MCF 10A (cell line): ENCODE data around the gene ACOX1. TPM values are rescaled to one million over a fixed set of nuclear protein-coding genes. Genes with fewer than 3 reads are reported as not detected.

Experiments
- BruUV-seq: library from RNA; stranded (reverse); fragments of 400-500 nt; replicated peaks from 2 replicates; lab custom pipeline; 2021; lab: Mats Ljungman, UMichigan
- CTCF ChIA-PET: fragments of 300-600 bp; sonication (Branson Sonifier 250); formaldehyde crosslinking; extraction: SDS; loops from one replicate; lab custom pipeline; 2021; ENCODE audit warnings: antibody characterized with exemption, inconsistent platforms; lab: Yijun Ruan, JAX
- POLR2A ChIA-PET: fragments of 300-600, 350-650 bp; sonication (Branson Sonifier 250); formaldehyde crosslinking; extraction: SDS; loops from one replicate; lab custom pipeline; 2020; ENCODE audit warnings: antibody characterized with exemption, inconsistent platforms; lab: Yijun Ruan, JAX
- DNase-seq: peaks from one replicate; pipeline ENCODE4 v3.0.0-alpha.2; 2018; ENCODE audit not compliant: unreplicated experiment
- H3K27ac Mint-ChIP-seq: one replicate; pipeline ENCODE4 v1.8.0; 2022; ENCODE audit warnings: mild to moderate bottlenecking, low read depth, mixed read lengths; ENCODE audit not compliant: unreplicated experiment
- H3K27me3 Mint-ChIP-seq: one replicate; pipeline ENCODE4 v1.8.0; 2022; ENCODE audit warnings: mixed read lengths; ENCODE audit not compliant: insufficient read depth, unreplicated experiment
- H3K36me3 Mint-ChIP-seq: one replicate; pipeline ENCODE4 v1.8.0; 2022; ENCODE audit warnings: mild to moderate bottlenecking, moderate library complexity, mixed read lengths; ENCODE audit not compliant: insufficient read depth, unreplicated experiment
- H3K4me1 Mint-ChIP-seq: one replicate; pipeline ENCODE4 v1.8.0; 2022; ENCODE audit warnings: mixed read lengths; ENCODE audit not compliant: insufficient read depth, unreplicated experiment
- H3K4me3 Mint-ChIP-seq: one replicate; pipeline ENCODE4 v1.8.0; 2022; ENCODE audit warnings: mild to moderate bottlenecking, moderate library complexity, mixed read lengths; ENCODE audit not compliant: unreplicated experiment
- H3K9me3 Mint-ChIP-seq: one replicate; pipeline ENCODE4 v1.8.0; 2022; ENCODE audit warnings: mixed read lengths; ENCODE audit not compliant: unreplicated experiment
- CTCF ChIP-seq: fragments of 200-600 bp; IDR thresholded peaks from one replicate; pipeline ENCODE4 v1.8.0; 2022; ENCODE audit warnings: antibody characterized with exemption, mild to moderate bottlenecking; ENCODE audit not compliant: unreplicated experiment
- intact Hi-C: fragments of 100-400 bp; cut with micrococcal nuclease; formaldehyde crosslinking; loops from 2 replicates; pipeline ENCODE4 v1.14.1; 2022
- total RNA-seq: library from RNA; stranded (reverse); gene quantifications from 2 replicates; pipeline ENCODE4 v1.2.3, GENCODE V29; 2022

ACOX1 gene
- total RNA-seq, 1 experiment from 2014 or later: 23.4 TPM

GRCh38 chr17:75932852-75933251, 46.1 kb downstream of the ACOX1 start:
- no peak for DNase-seq
- H3K4me1 Mint-ChIP-seq: no peaks in the 10 kb centered on the region
- no peak overlapping the region for H3K27ac Mint-ChIP-seq
- no peaks in the 10 kb centered on the region for H3K36me3 Mint-ChIP-seq
- TF ChIP-seq CTCF: no peak
- no TSS peak for BruUV-seq
- H3K9me3 Mint-ChIP-seq: no peaks in the 10 kb centered on the region
- no peaks in the 10 kb centered on the region for H3K27me3 Mint-ChIP-seq
- no peak overlapping the region for H3K4me3 Mint-ChIP-seq
- CTCF ChIA-PET: interaction anchor here (1.3 kb wide), 1 partner anchor 411 kb away, joined by 3 read pairs; no protein-coding TSS in a partner anchor
- POLR2A ChIA-PET: interaction anchor here (0.9 to 1.1 kb wide), 2 partner anchors 13 to 16 kb away, joined by 3 read pairs; no protein-coding TSS in a partner anchor
- intact Hi-C loops: no loop called here

GRCh38 chr17:75931062-75931461, 47.9 kb downstream of the ACOX1 start:
- Mint-ChIP-seq H3K4me1 (no peaks in the 10 kb centered on the region), H3K4me3 (no peak overlapping the region), H3K27me3 (no peaks in the 10 kb centered on the region), H3K27ac (no peak overlapping the region), H3K9me3 (no peaks in the 10 kb centered on the region), H3K36me3 (no peaks in the 10 kb centered on the region)
- POLR2A ChIA-PET: interaction anchor here (0.9 kb wide), 1 partner anchor 10 kb away, joined by 3 read pairs; the partner anchor contains the start of gene FBF1
- intact Hi-C loops: no loop called here
- CTCF ChIA-PET: no interaction called here
- TF ChIP-seq CTCF: no peak
- DNase-seq: no peak
- no TSS peak for BruUV-seq

- peak; percentile 52 for DNase-seq
- no peak overlapping the region for H3K27ac Mint-ChIP-seq
- CTCF ChIA-PET: interaction anchor here (0.6 to 0.8 kb wide), 4 partner anchors 44 to 87 kb away, joined by 3 to 4 read pairs (median 4); no protein-coding TSS in a partner anchor
Measured at GRCh38 chr17:75927286-75927922, 51.6 kb downstream of the ACOX1 start.

More at GRCh38 chr17:75927286-75927922, 51.6 kb downstream of the ACOX1 start:
- TF ChIP-seq CTCF: peak; percentile 43
- Mint-ChIP-seq H3K9me3 (no peaks in the 10 kb centered on the region), H3K27me3 (no peaks in the 10 kb centered on the region), H3K4me1 (no peaks in the 10 kb centered on the region), H3K4me3 (no peak overlapping the region), H3K36me3 (no peaks in the 10 kb centered on the region)
- intact Hi-C loops: no loop called here
- BruUV-seq: no TSS peak
- POLR2A ChIA-PET: interaction anchor here (0.6 to 1.7 kb wide), 3 partner anchors 18 to 347 kb away, joined by 4 to 6 read pairs (median 5); partner anchors contain the start of gene MRPL38
